Measurements from ENCODE around the gene FGF18. TPM values are rescaled to one million over a fixed set of nuclear protein-coding genes. Genes with fewer than 3 reads are reported as not detected.

Gene FGF18
- total RNA-seq, 1 experiment from 2014 or later, result 0.94 TPM

- no peaks in the 10 kb centered on the region for H3K9me3 Mint-ChIP-seq
- Histone ChIP-seq H4K5ac (ENCODE audit: insufficient read length, low read depth, low read length) (no peak overlapping the region), H3K4ac (ENCODE audit: low read depth, low read length) (no peak overlapping the region), H2BK12ac (ENCODE audit: insufficient read length, low read depth, low read length) (no peak overlapping the region), H3K9me3 (ENCODE audit: control insufficient read depth, low read depth, low read length) (no peaks in the 10 kb centered on the region), H2BK15ac (ENCODE audit: low read depth, low read length) (no peak overlapping the region), H2BK20ac (ENCODE audit: low read depth, low read length, poor library complexity, severe bottlenecking) (no peak overlapping the region), H2BK120ac (ENCODE audit: low read depth, low read length, poor library complexity, severe bottlenecking) (no peak overlapping the region), H3T11ph (ENCODE audit: low read length) (no peak overlapping the region), H3K23ac (ENCODE audit: insufficient read length, low read depth, low read length) (no peak overlapping the region), H2AFZ (ENCODE audit: low read length) (no peak overlapping the region), H4K8ac (replicated peaks; ENCODE audit: insufficient read length, low read depth, low read length) (no peak overlapping the region), H3K27ac (ENCODE audit: insufficient read length, low read depth, low read length) (no peak overlapping the region), H2BK5ac (ENCODE audit: insufficient read length, low read length) (no peak overlapping the region), H3K27me3 (ENCODE audit: insufficient read depth, low read length) (no peaks in the 10 kb centered on the region), H3K79me2 (ENCODE audit: insufficient read depth, low read length) (no peaks in the 10 kb centered on the region), H3K79me1 (ENCODE audit: insufficient read depth, low read depth, low read length, poor library complexity, severe bottlenecking) (no peaks in the 10 kb centered on the region), H3K18ac (ENCODE audit: insufficient read length, low read depth, low read length) (no peak overlapping the region), H3K4me2 (ENCODE audit: insufficient read depth, insufficient read length, low read length) (no peak overlapping the region), H3K56ac (ENCODE audit: insufficient read length, low read depth, low read length) (no peak overlapping the region), H2AK5ac (ENCODE audit: insufficient read length, low read length) (no peak overlapping the region), H3K23me2 (ENCODE audit: insufficient read length, low read depth, low read length, poor library complexity, severe bottlenecking) (no peaks in the 10 kb centered on the region), H3K9ac (ENCODE audit: extremely low read depth, insufficient read length, low read length) (no peak overlapping the region), H3K14ac (ENCODE audit: insufficient read depth, low read length) (no peak overlapping the region), H4K91ac (ENCODE audit: insufficient read length, low read depth, low read length) (no peak overlapping the region), H3K4me1 (ENCODE audit: insufficient read depth, low read length) (no peaks in the 10 kb centered on the region), H4K20me1 (ENCODE audit: control insufficient read depth, insufficient read depth, insufficient read length) (no peaks in the 10 kb centered on the region)
- TF ChIP-seq CTCF (conservative IDR thresholded peaks at IDR 0.05), result no peak
- H3K27me3 Mint-ChIP-seq (ENCODE audit: low read depth), result peaks cover 2% of the 10 kb centered on the region; the same call in 1 of the 2 replicates
- no peak overlapping the region for H3K27ac Mint-ChIP-seq
- peaks cover 18 to 22% of the 10 kb centered on the region in 2 experiments for H3K4me1 Mint-ChIP-seq
- no peak overlapping the region for H3K4me3 Mint-ChIP-seq
- DNase-seq, result no peak
- WGBS (ENCODE audit: extremely low coverage, insufficient read length, low lambda C conversion rate), result no CpG with 5 or more reads among the region's 4 CpGs
- no peaks in the 10 kb centered on the region for H3K36me3 Mint-ChIP-seq (ENCODE audit: insufficient read depth in 1 of 3, low read depth in 3 of 3)
Measured at GRCh38 chr5:171499611-171500010, 80.2 kb downstream of the FGF18 start.
